Measurements from ENCODE around the gene LDLRAD4. TPM values are rescaled to one million over a fixed set of nuclear protein-coding genes. Genes with fewer than 3 reads are reported as not detected.

Gene LDLRAD4
- total RNA-seq, 2 experiments from 2014 or later, result 34.3 to 35.7 TPM

DNA sequence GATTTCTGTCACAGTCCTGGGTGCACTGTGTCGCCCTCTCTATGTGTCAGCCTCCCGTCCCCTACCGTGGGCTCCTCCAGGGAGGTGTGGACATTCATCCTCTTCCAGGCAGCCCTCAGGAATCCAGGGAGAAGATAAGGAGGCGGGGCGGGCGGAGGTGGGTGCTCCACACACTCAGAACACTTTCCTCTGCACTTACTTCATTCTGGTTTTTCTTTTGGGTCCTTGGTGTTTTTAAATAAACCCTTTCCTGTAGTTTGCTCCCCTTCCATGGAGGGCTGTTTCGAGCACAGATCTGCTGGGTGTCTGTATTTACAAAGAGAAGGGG is 323.9 kb downstream of the LDLRAD4 start:
- H3K9me3 Mint-ChIP-seq (ENCODE audit: insufficient read depth), result peaks cover 4% of the 10 kb centered on the region
- H3K4me3 Mint-ChIP-seq, result no peak overlapping the region
- no peak for ATAC-seq
- no peak for DNase-seq
- peaks cover 31% of the 10 kb centered on the region for H3K36me3 Mint-ChIP-seq (ENCODE audit: low read depth)
- H3K27me3 Mint-ChIP-seq (ENCODE audit: low read depth), result no peaks in the 10 kb centered on the region
- ChIA-PET POLR2A (interaction anchor here (1.0 to 1.8 kb wide), 2 partner anchors 27 to 71 kb away, joined by 4 to 6 read pairs; no protein-coding TSS in a partner anchor), CTCF (interaction anchor here (1.4 kb wide), 1 partner anchor 15 kb away, joined by 5 read pairs; no protein-coding TSS in a partner anchor)
- no peak overlapping the region for H3K27ac Mint-ChIP-seq
- peaks cover 34% of the 10 kb centered on the region for H3K4me1 Mint-ChIP-seq (ENCODE audit: low read depth)

GRCh38 chr18:13543144-13543543 is 324.6 kb downstream of the LDLRAD4 start:
- Mint-ChIP-seq H3K9me3 (ENCODE audit: insufficient read depth) (peaks cover 4% of the 10 kb centered on the region), H3K4me1 (ENCODE audit: low read depth) (peaks cover 29% of the 10 kb centered on the region), H3K27ac (no peak overlapping the region), H3K27me3 (ENCODE audit: low read depth) (no peaks in the 10 kb centered on the region), H3K36me3 (ENCODE audit: low read depth) (peaks cover 34% of the 10 kb centered on the region), H3K4me3 (no peak overlapping the region)
- CTCF ChIA-PET, result no interaction called here
- POLR2A ChIA-PET, result interaction anchor here (1.0 kb wide), 1 partner anchor 26 kb away, joined by 4 read pairs; no protein-coding TSS in a partner anchor
- DNase-seq (no peak), ATAC-seq (no peak)

GRCh38 chr18:13543811-13544732 is 325.5 kb downstream of the LDLRAD4 start:
- no peak for DNase-seq
- Mint-ChIP-seq H3K4me3 (no peak overlapping the region), H3K27me3 (ENCODE audit: low read depth) (no peaks in the 10 kb centered on the region), H3K4me1 (ENCODE audit: low read depth) (peaks cover 23% of the 10 kb centered on the region), H3K36me3 (ENCODE audit: low read depth) (peaks cover 34% of the 10 kb centered on the region), H3K27ac (no peak overlapping the region), H3K9me3 (ENCODE audit: insufficient read depth) (peaks cover 4% of the 10 kb centered on the region)
- no peak for ATAC-seq
- ChIA-PET POLR2A (no interaction called here), CTCF (interaction anchor here (1.0 to 1.4 kb wide), 2 partner anchors 14 to 15 kb away, joined by 3 to 6 read pairs; no protein-coding TSS in a partner anchor)

GRCh38 chr18:13544953-13545352 is 326.4 kb downstream of the LDLRAD4 start:
- Mint-ChIP-seq H3K36me3 (ENCODE audit: low read depth) (peaks cover 34% of the 10 kb centered on the region), H3K27ac (no peak overlapping the region), H3K4me3 (no peak overlapping the region), H3K9me3 (ENCODE audit: insufficient read depth) (peaks cover 4% of the 10 kb centered on the region), H3K27me3 (ENCODE audit: low read depth) (no peaks in the 10 kb centered on the region), H3K4me1 (ENCODE audit: low read depth) (peaks cover 16% of the 10 kb centered on the region)
- no peak for DNase-seq
- ChIA-PET POLR2A (no interaction called here), CTCF (interaction anchor here (1.0 to 1.4 kb wide), 2 partner anchors 13 to 16 kb away, joined by 3 to 6 read pairs; no protein-coding TSS in a partner anchor)
- no peak for ATAC-seq

DNA sequence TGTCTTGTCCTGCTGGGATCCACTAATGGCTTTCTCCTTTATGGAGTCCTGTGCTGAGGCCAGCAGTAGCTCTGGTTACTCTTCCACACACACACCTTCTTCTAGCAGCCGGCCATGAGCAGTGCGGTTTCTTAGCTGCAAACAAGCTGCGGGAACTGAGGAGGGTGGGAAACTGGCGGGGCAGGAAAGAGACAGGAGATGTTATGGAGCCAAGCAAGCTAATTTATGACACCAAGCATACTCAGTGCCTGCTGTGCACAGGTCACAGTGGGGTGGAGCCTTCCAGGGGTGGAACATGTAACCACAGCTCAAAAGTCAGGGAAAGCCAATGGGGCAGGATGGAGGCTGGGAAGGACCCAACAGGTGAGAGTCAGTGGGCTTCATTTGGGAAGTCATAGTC is 327.0 kb downstream of the LDLRAD4 start:
- Mint-ChIP-seq H3K4me1 (ENCODE audit: low read depth) (peaks cover 11% of the 10 kb centered on the region), H3K4me3 (no peak overlapping the region), H3K27me3 (ENCODE audit: low read depth) (no peaks in the 10 kb centered on the region), H3K9me3 (ENCODE audit: insufficient read depth) (peaks cover 4% of the 10 kb centered on the region), H3K36me3 (ENCODE audit: low read depth) (peaks cover 32% of the 10 kb centered on the region), H3K27ac (no peak overlapping the region)
- POLR2A ChIA-PET, result no interaction called here
- CTCF ChIA-PET, result interaction anchor here (1.0 to 1.4 kb wide), 2 partner anchors 12 to 16 kb away, joined by 3 to 6 read pairs; no protein-coding TSS in a partner anchor
- DNase-seq, result no peak
- ATAC-seq, result no peak

- ATAC-seq (no peak), DNase-seq (no peak)
- CTCF ChIA-PET, result no interaction called here
- peaks cover 6% of the 10 kb centered on the region for H3K4me1 Mint-ChIP-seq (ENCODE audit: low read depth)
- H3K4me3 Mint-ChIP-seq, result no peak overlapping the region
- POLR2A ChIA-PET, result no interaction called here
- no peaks in the 10 kb centered on the region for H3K27me3 Mint-ChIP-seq (ENCODE audit: low read depth)
- peaks cover 31% of the 10 kb centered on the region for H3K36me3 Mint-ChIP-seq (ENCODE audit: low read depth)
- peaks cover 4% of the 10 kb centered on the region for H3K9me3 Mint-ChIP-seq (ENCODE audit: insufficient read depth)
- H3K27ac Mint-ChIP-seq, result no peak overlapping the region
Observed at GRCh38 chr18:13545955-13546354, 327.4 kb downstream of the LDLRAD4 start.

- ChIA-PET POLR2A (no interaction called here), CTCF (interaction anchor here (1.3 to 1.7 kb wide), 2 partner anchors 11 to 67 kb away, joined by 3 to 6 read pairs; no protein-coding TSS in a partner anchor)
- peaks cover 32% of the 10 kb centered on the region for H3K36me3 Mint-ChIP-seq (ENCODE audit: low read depth)
- no peak overlapping the region for H3K27ac Mint-ChIP-seq
- no peak for DNase-seq
- ATAC-seq, result no peak
- peaks cover 7% of the 10 kb centered on the region for H3K4me1 Mint-ChIP-seq (ENCODE audit: low read depth)
- H3K4me3 Mint-ChIP-seq, result no peak overlapping the region
- peaks cover 4% of the 10 kb centered on the region for H3K9me3 Mint-ChIP-seq (ENCODE audit: insufficient read depth)
- H3K27me3 Mint-ChIP-seq (ENCODE audit: low read depth), result no peaks in the 10 kb centered on the region
Observed at GRCh38 chr18:13546638-13547037, 328.1 kb downstream of the LDLRAD4 start.

DNA sequence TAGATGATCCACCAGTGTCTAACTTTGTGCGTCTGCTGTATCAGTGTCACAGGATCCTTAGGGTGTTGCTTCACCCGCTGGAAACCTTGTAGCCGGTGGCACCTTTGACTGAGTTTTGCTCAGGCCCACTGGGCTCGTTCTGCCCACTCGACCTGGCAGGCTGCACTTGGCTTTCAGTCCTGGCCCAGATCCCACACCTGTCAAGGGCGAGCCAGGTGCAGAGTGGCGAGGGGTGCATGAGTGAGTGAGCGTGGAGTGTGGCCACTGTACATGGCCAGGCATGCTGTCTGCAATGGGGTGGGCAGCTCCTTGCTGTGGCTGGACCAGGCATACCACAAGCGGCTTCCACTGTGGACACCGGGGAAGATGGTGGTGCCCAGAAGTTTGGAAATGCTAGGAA is 328.8 kb downstream of the LDLRAD4 start:
- DNase-seq (no peak), ATAC-seq (no peak)
- POLR2A ChIA-PET, result no interaction called here
- no peaks in the 10 kb centered on the region for H3K27me3 Mint-ChIP-seq (ENCODE audit: low read depth)
- no peak overlapping the region for H3K4me3 Mint-ChIP-seq
- peaks cover 4% of the 10 kb centered on the region for H3K9me3 Mint-ChIP-seq (ENCODE audit: insufficient read depth)
- peaks cover 30% of the 10 kb centered on the region for H3K36me3 Mint-ChIP-seq (ENCODE audit: low read depth)
- CTCF ChIA-PET, result interaction anchor here (0.6 to 1.7 kb wide), 3 partner anchors 10 to 213 kb away, joined by 3 to 6 read pairs (median 3); no protein-coding TSS in a partner anchor
- H3K27ac Mint-ChIP-seq, result no peak overlapping the region
- H3K4me1 Mint-ChIP-seq (ENCODE audit: low read depth), result peaks cover 7% of the 10 kb centered on the region

DNA sequence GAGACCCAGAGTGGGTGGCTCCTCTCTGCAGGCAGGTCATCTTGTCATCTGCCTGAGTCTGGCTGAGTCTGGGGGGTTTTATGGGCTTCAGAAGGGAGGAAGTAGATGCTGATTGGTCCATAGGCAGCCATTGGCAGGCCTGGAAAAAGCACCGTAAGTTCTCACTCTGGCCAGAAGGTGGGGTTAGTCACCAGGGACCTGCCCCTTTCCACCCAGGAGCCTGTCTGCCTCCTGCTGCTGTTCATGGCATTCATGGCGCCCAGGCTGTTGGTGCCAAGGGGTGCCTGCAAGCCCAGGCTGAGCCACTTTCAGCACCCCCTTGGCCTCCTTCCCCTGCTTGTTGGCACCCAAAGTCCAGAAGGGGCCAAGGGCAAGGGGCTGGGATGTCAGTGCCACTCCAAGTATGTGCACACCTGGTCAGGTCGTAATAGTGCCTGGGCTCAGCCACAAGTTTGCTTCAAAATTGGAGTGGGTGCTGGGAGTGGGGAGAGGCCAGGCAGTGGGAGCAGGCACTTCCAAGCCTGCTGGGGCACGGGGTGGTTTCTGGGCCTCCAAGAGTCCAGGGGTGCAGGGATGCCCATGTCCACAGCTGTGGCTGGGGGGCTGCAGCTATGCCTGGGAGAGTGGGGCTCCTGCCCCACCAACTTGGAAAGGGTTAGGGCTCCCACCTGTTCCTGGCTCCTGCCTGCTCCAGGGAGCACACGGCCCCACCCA is 329.7 kb downstream of the LDLRAD4 start:
- DNase-seq (no peak), ATAC-seq (no peak)
- ChIA-PET POLR2A (no interaction called here), CTCF (interaction anchor here (1.2 to 1.8 kb wide), 5 partner anchors 9 to 332 kb away, joined by 3 to 9 read pairs (median 6); no protein-coding TSS in a partner anchor)
- Mint-ChIP-seq H3K27ac (no peak overlapping the region), H3K4me3 (no peak overlapping the region), H3K4me1 (ENCODE audit: low read depth) (peaks cover 7% of the 10 kb centered on the region), H3K36me3 (ENCODE audit: low read depth) (peaks cover 29% of the 10 kb centered on the region), H3K27me3 (ENCODE audit: low read depth) (no peaks in the 10 kb centered on the region), H3K9me3 (ENCODE audit: insufficient read depth) (peaks cover 4% of the 10 kb centered on the region)

DNA sequence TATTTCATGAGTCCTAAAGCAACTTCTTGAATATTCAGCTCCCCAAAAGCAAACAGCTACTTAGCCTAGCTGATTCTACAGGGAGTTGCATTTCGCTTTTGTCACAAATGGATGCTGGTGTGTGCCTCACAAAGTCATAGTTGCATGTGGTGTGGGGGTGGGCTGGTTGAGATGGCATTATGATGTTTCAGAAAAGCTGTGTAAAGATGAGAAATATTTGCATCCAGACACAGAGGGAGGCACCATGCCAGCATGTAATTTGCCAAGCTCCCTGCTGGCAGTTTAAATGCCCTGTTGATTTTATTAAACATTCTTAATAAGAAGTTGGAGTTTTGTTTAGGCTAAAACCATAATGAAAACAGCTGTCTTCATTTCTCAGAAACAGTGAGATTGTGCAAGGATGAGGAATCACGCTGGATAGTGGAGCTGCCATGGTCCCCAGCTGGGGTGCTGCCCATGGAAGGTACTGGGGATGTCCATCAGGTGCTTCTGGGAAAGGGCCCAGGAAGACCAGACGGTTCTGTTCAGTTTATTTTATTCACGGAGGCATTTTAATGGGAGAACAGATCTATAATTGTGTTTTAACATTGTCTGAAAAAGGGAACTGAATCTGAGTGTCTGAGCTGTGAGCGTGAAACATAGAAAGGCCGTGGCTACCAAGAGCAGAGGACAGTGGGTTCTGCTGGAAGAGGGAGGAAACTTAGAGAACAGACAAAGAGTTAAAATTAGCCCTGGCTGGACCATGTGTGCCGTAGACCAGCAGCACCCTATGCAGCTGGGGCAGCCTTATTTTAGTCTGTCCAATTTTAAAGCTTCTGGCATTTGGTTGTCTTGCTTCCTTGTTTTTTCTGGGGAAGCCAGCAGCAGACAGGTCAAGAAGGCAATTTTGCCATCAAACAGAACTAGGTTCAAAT is 330.7 kb downstream of the LDLRAD4 start:
- peaks cover 25% of the 10 kb centered on the region for H3K36me3 Mint-ChIP-seq (ENCODE audit: low read depth)
- DNase-seq (no peak), ATAC-seq (no peak)
- H3K4me3 Mint-ChIP-seq, result no peak overlapping the region
- H3K27ac Mint-ChIP-seq, result no peak overlapping the region
- no peaks in the 10 kb centered on the region for H3K27me3 Mint-ChIP-seq (ENCODE audit: low read depth)
- H3K4me1 Mint-ChIP-seq (ENCODE audit: low read depth), result peaks cover 7% of the 10 kb centered on the region
- ChIA-PET POLR2A (interaction anchor here (1.0 kb wide), 1 partner anchor 12 kb away, joined by 3 read pairs; no protein-coding TSS in a partner anchor), CTCF (interaction anchor here (1.2 to 1.8 kb wide), 4 partner anchors 9 to 333 kb away, joined by 3 to 9 read pairs (median 6); no protein-coding TSS in a partner anchor)
- H3K9me3 Mint-ChIP-seq (ENCODE audit: insufficient read depth), result peaks cover 4% of the 10 kb centered on the region

GRCh38 chr18:13549880-13550232 is 331.3 kb downstream of the LDLRAD4 start:
- no peak overlapping the region for H3K4me3 Mint-ChIP-seq
- ATAC-seq (no peak), DNase-seq (no peak)
- peaks cover 25% of the 10 kb centered on the region for H3K36me3 Mint-ChIP-seq (ENCODE audit: low read depth)
- POLR2A ChIA-PET, result interaction anchor here (1.0 kb wide), 1 partner anchor 11 kb away, joined by 3 read pairs; no protein-coding TSS in a partner anchor
- H3K27me3 Mint-ChIP-seq (ENCODE audit: low read depth), result no peaks in the 10 kb centered on the region
- no peak overlapping the region for H3K27ac Mint-ChIP-seq
- CTCF ChIA-PET, result interaction anchor here (1.2 to 1.8 kb wide), 3 partner anchors 8 to 333 kb away, joined by 3 to 9 read pairs (median 7); no protein-coding TSS in a partner anchor
- peaks cover 7% of the 10 kb centered on the region for H3K4me1 Mint-ChIP-seq (ENCODE audit: low read depth)
- peaks cover 4% of the 10 kb centered on the region for H3K9me3 Mint-ChIP-seq (ENCODE audit: insufficient read depth)

Data from activated CD8-positive, alpha-beta T cell treated with anti-CD3 and anti-CD28 coated beads, Interleukin-2, amount 10 ng/mL, durations not matched to agents 7 days and 5 days (primary cell).